ENCODE measurements around the gene ZBTB18. TPM values are rescaled to one million over a fixed set of nuclear protein-coding genes. Genes with fewer than 3 reads are reported as not detected.

The ZBTB18 gene
- total and polyA plus RNA-seq, 4 donors = 8.9 to 21.3 (median 18.4) TPM

DNA sequence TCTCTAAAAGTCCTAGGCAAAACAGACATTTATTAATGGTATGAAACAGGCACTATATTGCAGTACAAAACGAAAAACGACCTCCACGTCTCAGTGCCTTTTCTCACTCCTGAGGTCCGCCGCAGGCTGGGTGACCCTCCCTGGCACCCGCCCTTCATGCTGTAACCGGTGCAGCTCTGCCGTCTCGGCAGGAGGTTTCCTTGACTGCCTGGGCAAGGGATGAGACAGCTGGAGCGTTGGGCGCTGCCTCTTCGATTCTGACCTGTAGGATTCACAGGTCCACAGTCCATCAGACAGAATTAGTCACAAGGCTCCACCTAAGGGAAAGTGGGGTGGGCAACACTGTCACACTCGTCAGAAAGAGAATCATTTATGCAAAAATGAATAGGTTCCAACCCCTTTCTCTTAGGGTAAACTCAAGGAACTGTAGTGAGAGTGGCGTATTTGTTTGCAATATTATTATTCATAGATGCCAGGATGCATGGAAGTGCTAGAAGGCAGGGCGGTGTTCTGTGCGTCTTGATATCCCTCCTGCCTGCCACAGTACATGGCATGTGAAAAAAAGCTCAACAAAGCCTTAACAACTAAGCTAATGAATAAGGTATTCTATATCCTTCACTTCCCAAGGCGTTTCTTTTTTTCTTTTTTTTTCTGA lies 23.5 kb upstream of the ZBTB18 start:
- H3K9me3 ChIP-seq (ENCODE audit: control insufficient read depth in 4 of 4, insufficient read depth in 3 of 4, low read length in 3 of 4) = no peaks in the 10 kb centered on the region
- H3K36me3 ChIP-seq (ENCODE audit: control insufficient read depth in 4 of 4, insufficient read depth in 4 of 4, low read length in 4 of 4) = no peaks in the 10 kb centered on the region
- ATAC-seq (ENCODE audit: insufficient read depth, low FRiP score) (no peak), DNase-seq (no peak)
- H3K4me1 ChIP-seq (ENCODE audit: control insufficient read depth in 5 of 5, insufficient read depth in 5 of 5, low read length in 5 of 5) = no peaks in the 10 kb centered on the region
- TF ChIP-seq, protein P1, sequence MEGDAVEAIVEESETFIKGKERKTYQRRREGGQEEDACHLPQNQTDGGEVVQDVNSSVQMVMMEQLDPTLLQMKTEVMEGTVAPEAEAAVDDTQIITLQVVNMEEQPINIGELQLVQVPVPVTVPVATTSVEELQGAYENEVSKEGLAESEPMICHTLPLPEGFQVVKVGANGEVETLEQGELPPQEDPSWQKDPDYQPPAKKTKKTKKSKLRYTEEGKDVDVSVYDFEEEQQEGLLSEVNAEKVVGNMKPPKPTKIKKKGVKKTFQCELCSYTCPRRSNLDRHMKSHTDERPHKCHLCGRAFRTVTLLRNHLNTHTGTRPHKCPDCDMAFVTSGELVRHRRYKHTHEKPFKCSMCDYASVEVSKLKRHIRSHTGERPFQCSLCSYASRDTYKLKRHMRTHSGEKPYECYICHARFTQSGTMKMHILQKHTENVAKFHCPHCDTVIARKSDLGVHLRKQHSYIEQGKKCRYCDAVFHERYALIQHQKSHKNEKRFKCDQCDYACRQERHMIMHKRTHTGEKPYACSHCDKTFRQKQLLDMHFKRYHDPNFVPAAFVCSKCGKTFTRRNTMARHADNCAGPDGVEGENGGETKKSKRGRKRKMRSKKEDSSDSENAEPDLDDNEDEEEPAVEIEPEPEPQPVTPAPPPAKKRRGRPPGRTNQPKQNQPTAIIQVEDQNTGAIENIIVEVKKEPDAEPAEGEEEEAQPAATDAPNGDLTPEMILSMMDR (IDR thresholded peaks at IDR 0.05; ENCODE audit: control extremely low read depth, extremely low read depth) = no peak
- no peak overlapping the region for H3K9ac ChIP-seq (ENCODE audit: insufficient read depth in 1 of 2, low read length in 2 of 2)
- H3K27ac ChIP-seq (ENCODE audit: low read depth in 1 of 2, low read length in 1 of 2) = no peak overlapping the region
- 84 to 90% methylated on average over 17 of the region's 17 CpGs for WGBS, 2 donors
- H3K27me3 ChIP-seq (ENCODE audit: control insufficient read depth in 3 of 3, insufficient read depth in 3 of 3, low read length in 2 of 3) = no peaks in the 10 kb centered on the region
- no peak overlapping the region for H3K4me3 ChIP-seq

DNA sequence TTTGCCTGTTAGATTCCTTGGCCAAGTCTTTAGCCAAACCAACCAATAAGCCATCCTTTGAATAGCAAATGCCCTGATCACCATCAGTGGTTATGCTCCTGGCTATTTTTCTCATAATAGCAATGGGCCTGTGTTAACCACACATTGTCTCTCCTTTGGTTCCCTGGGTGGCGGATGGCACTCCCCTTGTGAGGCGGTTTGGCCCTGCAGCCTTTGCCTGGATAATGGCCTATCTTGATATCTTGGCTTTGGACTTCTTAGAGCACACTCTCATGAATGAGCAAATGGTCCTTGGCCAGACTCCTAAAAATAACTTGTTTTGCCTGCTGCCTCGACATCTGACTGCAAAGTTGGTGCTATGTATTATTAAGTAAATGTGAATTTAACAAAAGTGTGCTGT lies 22.4 kb upstream of the ZBTB18 start:
- no peaks in the 10 kb centered on the region for H3K27me3 ChIP-seq (ENCODE audit: control insufficient read depth in 3 of 3, insufficient read depth in 3 of 3, low read length in 2 of 3)
- no peak overlapping the region for H3K9ac ChIP-seq (ENCODE audit: insufficient read depth in 1 of 2, low read length in 2 of 2)
- WGBS, 2 donors = 77 to 90% methylated on average over 3 of the region's 3 CpGs
- H3K27ac ChIP-seq (ENCODE audit: low read depth in 1 of 2, low read length in 1 of 2) = no peak overlapping the region
- H3K4me1 ChIP-seq (ENCODE audit: control insufficient read depth in 5 of 5, insufficient read depth in 5 of 5, low read length in 5 of 5) = no peaks in the 10 kb centered on the region
- H3K9me3 ChIP-seq (ENCODE audit: control insufficient read depth in 4 of 4, insufficient read depth in 3 of 4, low read length in 3 of 4) = no peaks in the 10 kb centered on the region
- H3K36me3 ChIP-seq (ENCODE audit: control insufficient read depth in 4 of 4, insufficient read depth in 4 of 4, low read length in 4 of 4) = no peaks in the 10 kb centered on the region
- ATAC-seq (ENCODE audit: insufficient read depth, low FRiP score) = no peak
- DNase-seq = no peak
- no peak overlapping the region for H3K4me3 ChIP-seq
- TF ChIP-seq, protein P1 (IDR thresholded peaks at IDR 0.05; ENCODE audit: control extremely low read depth, extremely low read depth) = no peak

DNA sequence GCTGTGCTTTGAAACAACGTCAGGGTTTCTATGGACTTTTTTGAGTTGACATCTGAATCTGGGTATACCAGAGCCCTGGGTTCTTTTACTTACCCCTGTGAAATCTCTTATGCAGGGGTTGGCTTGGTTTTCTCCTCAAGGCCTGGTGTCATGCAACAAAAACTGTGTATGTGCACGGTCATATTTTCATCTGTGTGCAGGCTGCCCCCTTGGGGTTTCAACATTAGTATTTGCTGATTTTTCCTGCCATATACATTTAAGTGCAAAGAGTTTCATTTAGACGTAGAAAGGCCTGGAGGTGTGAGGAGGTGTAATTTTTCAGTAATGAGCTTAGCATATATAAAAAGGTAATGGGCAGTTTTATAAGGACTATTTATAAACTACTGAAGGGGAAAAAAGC lies 22.0 kb upstream of the ZBTB18 start:
- Histone ChIP-seq H3K27ac (ENCODE audit: low read depth in 1 of 2, low read length in 1 of 2) (no peak overlapping the region), H3K4me3 (no peak overlapping the region), H3K9me3 (ENCODE audit: control insufficient read depth in 4 of 4, insufficient read depth in 3 of 4, low read length in 3 of 4) (no peaks in the 10 kb centered on the region), H3K4me1 (ENCODE audit: control insufficient read depth in 5 of 5, insufficient read depth in 5 of 5, low read length in 5 of 5) (no peaks in the 10 kb centered on the region), H3K36me3 (ENCODE audit: control insufficient read depth in 4 of 4, insufficient read depth in 4 of 4, low read length in 4 of 4) (no peaks in the 10 kb centered on the region), H3K9ac (ENCODE audit: insufficient read depth in 1 of 2, low read length in 2 of 2) (no peak overlapping the region), H3K27me3 (ENCODE audit: control insufficient read depth in 3 of 3, insufficient read depth in 3 of 3, low read length in 2 of 3) (no peaks in the 10 kb centered on the region)
- WGBS, 2 donors = 74 to 80% methylated on average over 3 of the region's 3 CpGs
- DNase-seq (no peak), ATAC-seq (ENCODE audit: insufficient read depth, low FRiP score) (no peak)
- TF ChIP-seq, protein P1 (IDR thresholded peaks at IDR 0.05; ENCODE audit: control extremely low read depth, extremely low read depth) = no peak
